Stomach (tissue), 9 donors: ENCODE results near the gene VPS33B. TPM values are rescaled to one million over a fixed set of nuclear protein-coding genes. Genes with fewer than 3 reads are reported as not detected.

Experiments used
- DNase-seq, 2 donors: peaks; one replicate each; pipeline versions ENCODE4 v3.0.0 to v3.0.0-alpha.2; 2013 to 2019
- H3K27ac ChIP-seq, 5 donors: fragments of 200-600 bp in 4 of 5; sonication (generic) in 4 of 5; one replicate each; pipeline ENCODE4 v1.5.1; 2013 to 2019; ENCODE audit warnings: mild to moderate bottlenecking in 1 of 5, moderate library complexity in 1 of 5
- H3K27me3 ChIP-seq, 3 donors: fragments of 200-600 bp; sonication (generic); one replicate each; pipeline ENCODE4 v1.5.1; 2017 to 2019; ENCODE audit warnings: mixed run types in 1 of 3
- H3K36me3 ChIP-seq, 4 donors: fragments of 200-600 bp; sonication (generic); 1 replicate in 3 of 4; 2 replicates in 1 of 4; pipeline ENCODE4 v1.5.1; 2016 to 2019
- H3K4me1 ChIP-seq, 4 donors: fragments of 200-600 bp; sonication (generic); one replicate each; pipeline ENCODE4 v1.5.1; 2016 to 2019
- H3K4me3 ChIP-seq, 4 donors: fragments of 200-600 bp; sonication (generic) in 3 of 4; one replicate each; pipeline ENCODE4 v1.5.1; 2016 to 2019; ENCODE audit warnings: mild to moderate bottlenecking in 1 of 4
- H3K9me3 ChIP-seq, 4 donors: fragments of 200-600 bp; sonication (generic); one replicate each; pipeline ENCODE4 v1.5.1; 2016 to 2019
- EP300 ChIP-seq: sonication (generic); formaldehyde crosslinking; IDR thresholded peaks from one replicate; pipeline ENCODE4 v1.6.1; 2017; ENCODE audit warnings: antibody characterized with exemption
- POLR2A ChIP-seq, 4 donors: fragments of 450-650 bp; IDR thresholded peaks; one replicate each; pipeline ENCODE4 v1.6.1; 2016; ENCODE audit warnings: antibody characterized with exemption in 4 of 4, control low read depth in 2 of 4, mild to moderate bottlenecking in 1 of 4, moderate library complexity in 1 of 4
- POLR2AphosphoS5 ChIP-seq, 3 donors: sonication (generic); formaldehyde crosslinking; IDR thresholded peaks; one replicate each; pipeline ENCODE4 v1.6.1; 2016; ENCODE audit warnings: antibody characterized with exemption in 3 of 3
- WGBS, 5 donors: extraction: QIAGEN DNeasy Blood & Tissue Kit in 3 of 5; methylation state at CpG; one replicate each; pipeline versions ENCODE4 v1.1.5 to v1.1.7; 2013 to 2018; 5-methylcytosine and 5-hydroxymethylcytosine counted together
- intact Hi-C: fragments of 100-400 bp; cut with DNase I; formaldehyde crosslinking; loops from one replicate; pipeline ENCODE4 v1.15.1; 2023; ENCODE audit warnings: low total_unique reads
- polyA plus RNA-seq, 3 donors: library from polyadenylated mRNA; stranded (reverse); fragments of 200-250 nt; gene quantifications; one replicate each; pipeline ENCODE4 v1.2.3, GENCODE V29; 2013
- total RNA-seq, 5 donors: library from RNA; depleted of rRNA; stranded (reverse); fragments of >200 nt; gene quantifications; one replicate each; pipeline versions ENCODE4 v1.1.0 to v1.2.3, GENCODE V29; 2014 to 2016
- TF ChIP-seq, protein P1 (sequence below), 7 experiments: fragments of 450-650 bp in 4 of 7; fragments of 200-600 bp in 3 of 7; sonication (generic) in 3 of 7; IDR thresholded peaks; one replicate each; pipeline ENCODE4 v1.5.1; 2016 to 2019; ENCODE audit warnings: antibody characterized with exemption in 7 of 7, control low read depth in 2 of 7, mild to moderate bottlenecking in 1 of 7
- donor health status: healthy with polysubstance abuse.
- donor health status: Bipolar disorder and iron deficiency.
- donor health status: healthy.

Gene VPS33B
- total and polyA plus RNA-seq, 8 donors: 1.2 to 23.2 (median 12.6) TPM

DNA sequence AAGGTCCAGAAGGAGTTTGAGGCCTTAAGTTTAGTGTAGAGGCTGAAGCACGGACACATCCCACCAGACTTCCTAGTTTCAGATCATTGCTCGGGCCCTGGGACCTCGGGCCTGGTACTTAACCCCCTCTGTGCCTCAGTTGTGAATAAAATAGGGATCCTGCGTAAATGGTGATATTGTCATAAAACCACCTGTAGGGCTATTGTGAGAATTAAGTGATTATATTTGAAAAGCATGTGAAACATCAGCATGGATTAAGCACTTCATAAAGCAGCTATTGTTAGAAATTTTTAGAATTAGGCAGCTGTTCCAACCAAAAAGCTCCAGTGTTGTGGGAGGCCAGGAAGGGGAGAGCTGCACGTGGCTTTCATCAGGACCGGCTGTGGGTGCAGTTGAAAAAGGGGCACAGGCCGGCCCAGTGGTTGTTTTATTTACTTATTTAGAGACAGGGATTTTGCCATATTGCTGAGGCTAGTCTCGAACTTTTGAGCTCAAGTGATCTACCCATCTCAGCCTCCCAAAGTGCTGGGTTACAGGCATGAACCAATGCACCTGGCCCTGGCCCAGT is 63.3 kb downstream of the VPS33B start:
- Histone ChIP-seq H3K4me1 (peaks cover 14 to 53% (median 35%) of the 10 kb centered on the region in 4 donors), H3K4me3 (no peak overlapping the region), H3K27me3 (no peaks in the 10 kb centered on the region), H3K9me3 (no peaks in the 10 kb centered on the region), H3K27ac (peak overlapping the region in 2 of 5 donors; percentile 39 to 79), H3K36me3 (peaks cover 4 to 46% (median 42%) of the 10 kb centered on the region in 4 donors)
- WGBS, 5 donors: 79 to 88% (median 87%) methylated on average over 8 of the region's 8 CpGs
- no peak for DNase-seq
- intact Hi-C loops: loop anchor here (5.0 kb wide), 1 partner anchor 88 kb away; no protein-coding TSS in a partner anchor
- TF ChIP-seq POLR2A (IDR thresholded peaks at IDR 0.05) (no peak), EP300 (no peak), POLR2AphosphoS5 (IDR thresholded peaks at IDR 0.05) (no peak)

DNA sequence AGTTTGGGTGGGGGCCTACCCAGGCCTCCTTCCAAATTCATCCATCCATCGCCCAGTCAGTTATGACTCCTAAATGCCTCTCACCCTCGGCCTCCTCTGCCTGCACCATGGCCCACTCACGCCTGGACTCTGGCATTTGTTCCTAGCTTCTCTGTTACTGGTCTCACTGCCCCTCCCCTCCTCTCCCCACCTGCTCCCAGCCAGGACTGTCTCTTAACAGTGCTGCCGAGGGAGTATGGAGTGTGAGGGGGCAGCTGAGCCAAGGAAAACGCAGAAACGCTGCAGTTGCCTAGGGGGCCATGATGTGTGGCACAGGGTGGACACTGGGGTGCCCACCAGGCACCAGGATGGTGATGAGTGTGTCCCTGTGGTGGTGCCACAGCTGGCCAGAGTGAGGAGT is 64.6 kb downstream of the VPS33B start:
- Histone ChIP-seq H3K36me3 (peaks cover 15 to 46% (median 42%) of the 10 kb centered on the region in 4 donors), H3K27me3 (no peaks in the 10 kb centered on the region), H3K27ac (peak overlapping the region in 2 of 5 donors; percentile 79 to 97), H3K4me3 (peak overlapping the region; percentile 60 to 76 (median 63)), H3K9me3 (no peaks in the 10 kb centered on the region), H3K4me1 (peaks cover 14 to 53% (median 35%) of the 10 kb centered on the region in 4 donors)
- TF ChIP-seq POLR2AphosphoS5 (IDR thresholded peaks at IDR 0.05): no peak
- TF ChIP-seq POLR2A (IDR thresholded peaks at IDR 0.05): no peak
- TF ChIP-seq, protein P1, sequence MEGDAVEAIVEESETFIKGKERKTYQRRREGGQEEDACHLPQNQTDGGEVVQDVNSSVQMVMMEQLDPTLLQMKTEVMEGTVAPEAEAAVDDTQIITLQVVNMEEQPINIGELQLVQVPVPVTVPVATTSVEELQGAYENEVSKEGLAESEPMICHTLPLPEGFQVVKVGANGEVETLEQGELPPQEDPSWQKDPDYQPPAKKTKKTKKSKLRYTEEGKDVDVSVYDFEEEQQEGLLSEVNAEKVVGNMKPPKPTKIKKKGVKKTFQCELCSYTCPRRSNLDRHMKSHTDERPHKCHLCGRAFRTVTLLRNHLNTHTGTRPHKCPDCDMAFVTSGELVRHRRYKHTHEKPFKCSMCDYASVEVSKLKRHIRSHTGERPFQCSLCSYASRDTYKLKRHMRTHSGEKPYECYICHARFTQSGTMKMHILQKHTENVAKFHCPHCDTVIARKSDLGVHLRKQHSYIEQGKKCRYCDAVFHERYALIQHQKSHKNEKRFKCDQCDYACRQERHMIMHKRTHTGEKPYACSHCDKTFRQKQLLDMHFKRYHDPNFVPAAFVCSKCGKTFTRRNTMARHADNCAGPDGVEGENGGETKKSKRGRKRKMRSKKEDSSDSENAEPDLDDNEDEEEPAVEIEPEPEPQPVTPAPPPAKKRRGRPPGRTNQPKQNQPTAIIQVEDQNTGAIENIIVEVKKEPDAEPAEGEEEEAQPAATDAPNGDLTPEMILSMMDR (IDR thresholded peaks at IDR 0.05): no peak
- TF ChIP-seq EP300: no peak
- intact Hi-C loops: loop anchor here (5.0 kb wide), 1 partner anchor 90 kb away; no protein-coding TSS in a partner anchor
- peak in 1 of 2 donors; percentile 28 for DNase-seq
- WGBS, 5 donors: 66 to 87% (median 82%) methylated on average over 6 of the region's 6 CpGs

DNA sequence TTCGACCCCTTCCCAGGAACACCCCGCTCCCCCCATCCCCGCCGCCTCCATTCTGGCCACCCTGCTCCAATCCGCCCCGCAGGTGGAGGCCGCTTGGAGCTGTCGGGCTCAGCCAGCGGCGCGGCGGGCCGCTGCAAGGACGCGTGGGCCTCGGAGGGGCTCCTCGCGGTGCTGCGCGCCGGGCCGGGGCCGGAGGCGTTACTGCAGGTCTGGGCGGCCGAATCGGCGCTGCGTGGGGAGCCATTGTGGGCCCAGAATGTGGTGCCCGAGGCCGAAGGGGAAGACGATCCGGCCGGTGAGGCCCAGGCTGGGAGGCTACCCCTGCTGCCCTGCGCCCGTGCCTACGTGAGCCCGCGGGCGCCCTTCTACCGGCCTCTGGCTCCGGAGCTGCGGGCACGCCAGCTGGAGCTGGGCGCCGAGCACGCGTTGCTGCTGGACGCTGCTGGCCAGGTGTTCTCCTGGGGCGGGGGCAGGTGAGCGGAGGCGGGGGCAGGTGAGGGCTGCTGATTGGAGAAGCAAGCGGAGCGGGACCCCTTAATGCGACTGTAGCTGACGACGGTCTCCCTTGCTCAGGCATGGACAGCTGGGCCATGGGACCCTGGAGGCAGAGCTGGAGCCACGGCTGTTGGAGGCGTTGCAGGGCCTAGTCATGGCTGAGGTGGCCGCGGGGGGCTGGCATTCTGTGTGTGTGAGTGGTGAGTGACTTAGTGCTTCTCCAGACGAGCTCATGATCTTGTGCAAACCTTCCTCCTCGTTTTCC is 65.2 kb downstream of the VPS33B start:
- Histone ChIP-seq H3K27ac (peak overlapping the region in 4 of 5 donors; percentile 47 to 97 (median 88)), H3K4me1 (peaks cover 14 to 53% (median 35%) of the 10 kb centered on the region in 4 donors), H3K27me3 (no peaks in the 10 kb centered on the region), H3K36me3 (peaks cover 17 to 46% (median 42%) of the 10 kb centered on the region in 4 donors), H3K4me3 (peak overlapping the region; percentile 60 to 76 (median 63)), H3K9me3 (no peaks in the 10 kb centered on the region)
- no peak for TF ChIP-seq EP300
- TF ChIP-seq POLR2A (IDR thresholded peaks at IDR 0.05): no peak
- TF ChIP-seq, protein P1 (IDR thresholded peaks at IDR 0.05): no peak
- TF ChIP-seq POLR2AphosphoS5 (IDR thresholded peaks at IDR 0.05): no peak
- intact Hi-C loops: loop anchor here (5.0 kb wide), 1 partner anchor 90 kb away; no protein-coding TSS in a partner anchor
- 16 to 25% (median 20%) methylated on average over 34 to 63 of the region's 63 CpGs for WGBS, 5 donors
- peak; percentile 42 to 72 for DNase-seq

DNA sequence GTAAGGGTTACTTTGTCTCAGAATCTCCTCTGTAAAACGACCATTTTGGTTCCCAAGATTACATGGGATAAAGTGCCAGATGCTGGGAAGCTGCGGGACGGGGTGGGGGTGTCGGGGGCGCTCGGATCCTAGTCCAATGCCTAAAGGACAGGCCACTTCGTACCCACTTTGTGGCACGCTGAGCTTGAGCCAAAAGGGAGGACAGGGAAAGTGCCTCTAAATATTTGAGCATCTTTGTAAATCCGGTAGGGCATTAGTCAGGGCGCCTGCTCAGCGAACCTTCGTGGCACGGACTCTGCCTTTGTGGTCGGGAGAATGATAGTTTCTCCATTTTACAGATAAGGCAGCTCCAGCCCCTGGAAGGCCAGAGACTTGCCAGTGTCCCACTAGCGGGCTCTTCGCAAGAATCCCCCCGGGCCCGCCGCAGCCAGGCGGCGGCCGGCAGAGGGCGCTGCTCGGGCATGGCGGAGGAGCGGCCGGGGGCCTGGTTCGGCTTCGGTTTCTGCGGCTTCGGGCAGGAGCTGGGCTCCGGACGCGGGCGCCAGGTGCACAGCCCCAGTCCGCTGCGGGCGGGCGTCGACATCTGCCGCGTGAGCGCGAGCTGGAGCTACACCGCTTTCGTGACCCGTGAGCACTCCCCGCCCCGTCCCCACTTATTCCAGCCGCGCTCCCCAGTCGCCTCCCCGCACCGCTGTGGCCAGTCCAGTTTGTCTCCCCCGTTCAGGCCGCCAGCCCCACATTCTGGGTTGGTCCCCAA is 65.9 kb downstream of the VPS33B start:
- TF ChIP-seq POLR2AphosphoS5 (IDR thresholded peaks at IDR 0.05): peak in 1 of 3 donors; percentile 29
- TF ChIP-seq, protein P1 (IDR thresholded peaks at IDR 0.05): peak in 5 of 7 experiments; percentile 66 to 99 (median 93)
- TF ChIP-seq POLR2A (IDR thresholded peaks at IDR 0.05): no peak
- no peak for TF ChIP-seq EP300
- Histone ChIP-seq H3K4me3 (peak overlapping the region; percentile 60 to 76 (median 63)), H3K27ac (peak overlapping the region in 4 of 5 donors; percentile 47 to 97 (median 88)), H3K27me3 (no peaks in the 10 kb centered on the region), H3K9me3 (no peaks in the 10 kb centered on the region), H3K36me3 (peaks cover 22 to 46% (median 42%) of the 10 kb centered on the region in 4 donors), H3K4me1 (peaks cover 14 to 53% (median 35%) of the 10 kb centered on the region in 4 donors)
- intact Hi-C loops: loop anchor here (5.0 kb wide), 1 partner anchor 91 kb away; no protein-coding TSS in a partner anchor
- DNase-seq: peak; percentile 83 to 93
- WGBS, 5 donors: 4 to 14% (median 6%) methylated on average over 24 to 56 of the region's 56 CpGs
